Esophagus muscularis mucosa (tissue), 4 donors: Measurements from ENCODE around the gene SLC38A10. TPM values are rescaled to one million over a fixed set of nuclear protein-coding genes. Genes with fewer than 3 reads are reported as not detected.

Experiments used
- DNase-seq: peaks from one replicate; pipeline ENCODE4 v3.0.0-alpha.2; 2017; ENCODE audit errors: extremely low spot score
- H3K27ac ChIP-seq, 4 donors: fragments of 200-600 bp; sonication (generic); replicated peaks in 1 of 4; 1 replicate in 3 of 4; 2 replicates in 1 of 4; pipeline ENCODE4 v1.5.1; 2016 to 2019; ENCODE audit warnings: mild to moderate bottlenecking in 1 of 4
- H3K27me3 ChIP-seq, 4 donors: fragments of 200-600 bp; sonication (generic); one replicate each; pipeline versions ENCODE4 v1.5.1 to v1.6.0; 2016 to 2019
- H3K36me3 ChIP-seq, 4 donors: fragments of 200-600 bp; sonication (generic); one replicate each; pipeline ENCODE4 v1.5.1; 2016 to 2019
- H3K4me1 ChIP-seq, 4 donors: fragments of 200-600 bp; sonication (generic); one replicate each; pipeline ENCODE4 v1.5.1; 2016 to 2019
- H3K4me3 ChIP-seq, 4 donors: fragments of 200-600 bp; sonication (generic); 1 replicate in 2 of 4; 2 replicates in 2 of 4; pipeline ENCODE4 v1.5.1; 2016 to 2019; ENCODE audit warnings: mild to moderate bottlenecking in 4 of 4, moderate library complexity in 1 of 4
- H3K9me3 ChIP-seq, 4 donors: fragments of 200-600 bp; sonication (generic); 1 replicate in 3 of 4; 2 replicates in 1 of 4; pipeline ENCODE4 v1.5.1; 2016 to 2019
- CTCF ChIP-seq, 3 experiments: fragments of 200-600 bp in 2 of 3; fragments of 450-650 bp in 1 of 3; sonication (generic) in 2 of 3; IDR thresholded peaks; one replicate each; pipeline ENCODE4 v1.5.1; 2017 to 2019; ENCODE audit warnings: antibody characterized with exemption in 3 of 3, mild to moderate bottlenecking in 2 of 3, moderate library complexity in 1 of 3
- EP300 ChIP-seq: sonication (generic); formaldehyde crosslinking; IDR thresholded peaks from one replicate; pipeline ENCODE4 v1.6.1; 2017; ENCODE audit warnings: antibody characterized with exemption
- POLR2A ChIP-seq: fragments of 450-650 bp; IDR thresholded peaks from one replicate; pipeline ENCODE4 v1.6.1; 2017; ENCODE audit warnings: antibody characterized with exemption, moderate library complexity, mild to moderate bottlenecking, low read depth
- POLR2AphosphoS5 ChIP-seq, 2 donors: sonication (generic); formaldehyde crosslinking; IDR thresholded peaks; one replicate each; pipeline ENCODE4 v1.6.1; 2017; ENCODE audit warnings: antibody characterized with exemption in 2 of 2
- WGBS: methylation state at CpG from one replicate; pipeline ENCODE4 v1.1.5; 2018; 5-methylcytosine and 5-hydroxymethylcytosine counted together
- intact Hi-C: fragments of 100-400 bp; cut with DNase I; formaldehyde crosslinking; loops from one replicate; pipeline ENCODE4 v1.15.1; 2023
- total RNA-seq, 4 donors: library from RNA; depleted of rRNA; stranded (reverse); fragments of >200 nt; gene quantifications; one replicate each; pipeline versions ENCODE4 v1.1.0 to v1.2.1, GENCODE V29; 2016

The SLC38A10 gene
- total RNA-seq, 4 donors from 2014 or later, result 78.0 to 103 (median 93.4) TPM

GRCh38 chr17:81250286-81251093 is 44.6 kb downstream of the SLC38A10 start:
- intact Hi-C loops, result loop anchor here (5.0 kb wide), 1 partner anchor 352 kb away; no protein-coding TSS in a partner anchor
- DNase-seq, result no peak

GRCh38 chr17:81249223-81250040 is 45.7 kb downstream of the SLC38A10 start:
- Histone ChIP-seq H3K27me3 (no peaks in the 10 kb centered on the region), H3K4me1 (peaks cover under 1 to 24% (median 16%) of the 10 kb centered on the region in 4 donors), H3K4me3 (no peak overlapping the region), H3K27ac (no peak overlapping the region), H3K36me3 (peaks cover 10 to 55% (median 44%) of the 10 kb centered on the region in 4 donors), H3K9me3 (no peaks in the 10 kb centered on the region)
- 94% methylated on average over 11 of the region's 15 CpGs for WGBS
- DNase-seq, result no peak
- TF ChIP-seq POLR2AphosphoS5 (IDR thresholded peaks at IDR 0.05), result no peak
- TF ChIP-seq POLR2A, result no peak
- no peak for TF ChIP-seq EP300
- TF ChIP-seq CTCF (IDR thresholded peaks at IDR 0.05), result no peak
- intact Hi-C loops, result loop anchor here (5.0 kb wide), 1 partner anchor 353 kb away; no protein-coding TSS in a partner anchor

More at GRCh38 chr17:81250286-81251093, 44.6 kb downstream of the SLC38A10 start:
- Histone ChIP-seq H3K27me3 (no peaks in the 10 kb centered on the region), H3K36me3 (peaks cover 10 to 55% (median 42%) of the 10 kb centered on the region in 4 donors), H3K9me3 (no peaks in the 10 kb centered on the region), H3K4me1 (peaks cover 11 to 35% (median 27%) of the 10 kb centered on the region in 4 donors), H3K27ac (no peak overlapping the region), H3K4me3 (no peak overlapping the region)
- WGBS, result 90% methylated on average over 11 of the region's 31 CpGs
- no peak for TF ChIP-seq POLR2A
- no peak for TF ChIP-seq EP300
- TF ChIP-seq CTCF (IDR thresholded peaks at IDR 0.05), result no peak
- TF ChIP-seq POLR2AphosphoS5 (IDR thresholded peaks at IDR 0.05), result no peak

GRCh38 chr17:81248649-81249048 is 46.5 kb downstream of the SLC38A10 start:
- Histone ChIP-seq H3K9me3 (no peaks in the 10 kb centered on the region), H3K4me1 (peaks cover 0 to 16% (median 9%) of the 10 kb centered on the region in 4 donors), H3K27me3 (no peaks in the 10 kb centered on the region), H3K36me3 (peaks cover 10 to 55% (median 44%) of the 10 kb centered on the region in 4 donors), H3K4me3 (no peak overlapping the region), H3K27ac (no peak overlapping the region)
- 74% methylated on average over 10 of the region's 16 CpGs for WGBS
- no peak for DNase-seq
- TF ChIP-seq POLR2A (no peak), CTCF (IDR thresholded peaks at IDR 0.05) (no peak), POLR2AphosphoS5 (IDR thresholded peaks at IDR 0.05) (no peak), EP300 (no peak)
- intact Hi-C loops, result no loop called here

- H3K27ac ChIP-seq, result no peak overlapping the region
- H3K27me3 ChIP-seq, result no peaks in the 10 kb centered on the region
- H3K9me3 ChIP-seq, result no peaks in the 10 kb centered on the region
- intact Hi-C loops, result no loop called here
- H3K36me3 ChIP-seq, result peaks cover 9 to 53% (median 39%) of the 10 kb centered on the region in 4 donors
- DNase-seq, result no peak
- H3K4me1 ChIP-seq, result peaks cover 0 to 10% (median 3%) of the 10 kb centered on the region in 4 donors
- H3K4me3 ChIP-seq, result no peak overlapping the region
- TF ChIP-seq POLR2A (no peak), CTCF (IDR thresholded peaks at IDR 0.05) (no peak), EP300 (no peak), POLR2AphosphoS5 (IDR thresholded peaks at IDR 0.05) (no peak)
- WGBS, result 89% methylated on average over 15 of the region's 15 CpGs
These were observed 47.6 kb downstream of the SLC38A10 start for GRCh38 chr17:81247339-81247990.
